K562 (cell line): Measurements from ENCODE around the gene SLMAP. TPM values are rescaled to one million over a fixed set of nuclear protein-coding genes. Genes with fewer than 3 reads are reported as not detected.

ENCODE experiments used
- ATAC-seq: fragments of 200-7000 bp; cut with Tn5 transposase; 3 replicates; pipeline ENCODE4 v1.9.1; 2020; ENCODE audit warnings: moderate library complexity
- BruUV-seq: library from RNA; stranded (reverse); fragments of 400-500 nt; replicated peaks from 2 replicates; lab custom pipeline; 2021; lab: Mats Ljungman, UMichigan
- CTCF ChIA-PET: fragments of 300-600 bp; formaldehyde crosslinking; extraction: SDS; loops from one replicate; lab custom pipeline; 2021; ENCODE audit warnings: low intra/inter-chr PET ratio; lab: Yijun Ruan, JAX
- POLR2A ChIA-PET: fragments of 300-600, 350-650 bp; sonication (Branson Sonifier 250); formaldehyde crosslinking; extraction: SDS; loops from one replicate; lab custom pipeline; 2021; ENCODE audit warnings: antibody characterized with exemption, inconsistent platforms; lab: Yijun Ruan, JAX
- DNase-seq, 4 experiments: peaks; one replicate each; pipeline versions ENCODE4 v3.0.0 to v3.0.0-alpha.2; 2011 to 2018; ENCODE audit warnings: low spot score in 3 of 4, mixed read lengths in 3 of 4; ENCODE audit errors: extremely low read depth in 1 of 4
- FAIRE-seq: peaks from 2 replicates; lab custom pipeline; 2011; peaks lifted over from hg19 to GRCh38; lab: Jason Lieb, UNC
- H2AFZ ChIP-seq: 2 replicates; pipeline ENCODE4 v1.6.0; 2011; ENCODE audit warnings: low read depth, low read length, control low read depth, inconsistent platforms
- H3K27ac ChIP-seq: fragments of 200-600 bp; 3 replicates; pipeline ENCODE4 v1.8.0; 2011; ENCODE audit warnings: low read depth, mild to moderate bottlenecking, control low read depth, inconsistent platforms, low read length, moderate library complexity, mixed read lengths; ENCODE audit errors: extremely low read depth
- H3K27me3 ChIP-seq, 2 experiments: fragments of 300-600 bp in 1 of 2; 2 replicates in 1 of 2; 3 replicates in 1 of 2; pipeline versions ENCODE4 v1.6.0 to v1.8.0; 2011; ENCODE audit warnings: inconsistent platforms in 2 of 2, low read length in 2 of 2, mild to moderate bottlenecking in 1 of 2, mixed read lengths in 1 of 2, moderate library complexity in 1 of 2; ENCODE audit not compliant: control insufficient read depth in 2 of 2, insufficient read depth in 2 of 2
- H3K36me3 ChIP-seq: fragments of 300-600 bp; 3 replicates; pipeline ENCODE4 v1.8.0; 2011; ENCODE audit warnings: mild to moderate bottlenecking, low read length, inconsistent platforms; ENCODE audit not compliant: control insufficient read depth, insufficient read depth
- H3K4me1 ChIP-seq, 2 experiments: fragments of 200-600 bp in 1 of 2; replicated peaks in 1 of 2; 2 replicates in 1 of 2; 3 replicates in 1 of 2; pipeline versions ENCODE4 v1.5.1 to v1.8.0; 2011; ENCODE audit warnings: inconsistent platforms in 2 of 2, low read length in 2 of 2, mild to moderate bottlenecking in 1 of 2, mixed read lengths in 1 of 2, moderate library complexity in 1 of 2; ENCODE audit not compliant: control insufficient read depth in 2 of 2, insufficient read depth in 2 of 2
- H3K4me2 ChIP-seq: 2 replicates; pipeline ENCODE4 v1.6.1; 2011; ENCODE audit warnings: low read length, control low read depth, inconsistent platforms, mixed read lengths; ENCODE audit not compliant: insufficient read depth
- H3K4me3 ChIP-seq: fragments of 200-600 bp; sonication (generic), shearing (Covaris generic); 2 replicates; pipeline ENCODE4 v1.5.1; 2016; ENCODE audit warnings: control low read depth, inconsistent platforms
- H3K79me2 ChIP-seq: fragments of 200-600 bp; 3 replicates; pipeline ENCODE4 v1.8.0; 2011; ENCODE audit warnings: low read length, inconsistent platforms; ENCODE audit not compliant: control insufficient read depth, insufficient read depth
- H3K9ac ChIP-seq, 2 experiments: 2 replicates each; pipeline versions ENCODE4 v1.6.0 to v1.6.1; 2011; ENCODE audit warnings: low read depth in 2 of 2, low read length in 2 of 2, control low read depth in 1 of 2, inconsistent platforms in 1 of 2, mild to moderate bottlenecking in 1 of 2, mixed read lengths in 1 of 2; ENCODE audit not compliant: insufficient read depth in 1 of 2
- H3K9me1 ChIP-seq: one replicate; pipeline ENCODE4 v1.6.0; 2011; ENCODE audit warnings: inconsistent platforms, mild to moderate bottlenecking, low read length, moderate library complexity; ENCODE audit not compliant: control insufficient read depth, insufficient read depth
- H3K9me3 ChIP-seq: replicated peaks from 2 replicates; pipeline ENCODE4 v1.5.1; 2011; ENCODE audit warnings: low read depth, low read length, inconsistent platforms; ENCODE audit not compliant: control insufficient read depth, insufficient read depth
- H4K20me1 ChIP-seq: replicated peaks from 2 replicates; pipeline ENCODE4 v1.6.1; 2011; ENCODE audit warnings: low read length, inconsistent platforms, mixed read lengths; ENCODE audit not compliant: control insufficient read depth, insufficient read depth
- CBX8 ChIP-seq: fragments of 200-600 bp; sonication (generic); IDR thresholded peaks from 2 replicates; pipeline ENCODE4 v1.6.1; 2012; ENCODE audit warnings: borderline replicate concordance, mixed run types, low read depth, mild to moderate bottlenecking, moderate library complexity, mixed read lengths, low read length, control low read depth, inconsistent platforms; ENCODE audit not compliant: poor library complexity, severe bottlenecking; ENCODE audit errors: extremely low read depth
- CTBP1 ChIP-seq: fragments of 450-650 bp; IDR thresholded peaks from 2 replicates; pipeline ENCODE4 v1.6.1; 2016; ENCODE audit warnings: borderline replicate concordance
- ELK3 ChIP-seq: fragments of 450-650 bp; formaldehyde crosslinking; IDR thresholded peaks from 2 replicates; pipeline ENCODE4 v1.4.0; 2020; ENCODE audit warnings: mild to moderate bottlenecking
- ETV5 ChIP-seq: sonication (generic); formaldehyde crosslinking; IDR thresholded peaks from 2 replicates; pipeline ENCODE4 v1.4.0; 2020; ENCODE audit warnings: low read depth, mild to moderate bottlenecking, missing genetic modification reagents
- GATAD2A ChIP-seq: fragments of 450-650 bp; IDR thresholded peaks from 2 replicates; pipeline ENCODE4 v1.6.1; 2017
- MYC ChIP-seq, 2 experiments: fragments of 250-450 bp in 1 of 2; sonication (Bioruptor Pico) in 1 of 2; IDR thresholded peaks; 2 replicates each; pipeline versions ENCODE4 v1.5.1 to v1.6.1; 2012 to 2021; ENCODE audit warnings: low read depth in 2 of 2, borderline replicate concordance in 1 of 2, improper control_type of control experiment in 1 of 2, low read length in 1 of 2, mild to moderate bottlenecking in 1 of 2, moderate library complexity in 1 of 2
- MYNN ChIP-seq, 2 experiments: sonication (generic); formaldehyde crosslinking in 1 of 2; IDR thresholded peaks; 2 replicates each; pipeline versions ENCODE4 v1.5.0 to v1.6.1; 2016 to 2020; ENCODE audit warnings: antibody characterized with exemption in 1 of 2, missing genetic modification reagents in 1 of 2
- POLR2A ChIP-seq: fragments of 450-650 bp; conservative IDR thresholded peaks from 2 replicates; pipeline ENCODE4 v1.6.1; 2016
- SIN3B ChIP-seq: fragments of 450-650 bp; IDR thresholded peaks from 2 replicates; pipeline ENCODE4 v1.6.1; 2017; ENCODE audit warnings: low read depth, mild to moderate bottlenecking, moderate library complexity
- SMAD1 ChIP-seq: fragments of 150-350 bp; IDR thresholded peaks from 2 replicates; pipeline ENCODE4 v1.6.1; 2014; ENCODE audit warnings: low read length, low read depth; ENCODE audit not compliant: partially characterized antibody
- SRF ChIP-seq, 2 experiments: fragments of 250-450, 450-650 bp in 1 of 2; sonication (Bioruptor Pico) in 1 of 2; sonication (generic) in 1 of 2; formaldehyde crosslinking; IDR thresholded peaks; 2 replicates each; pipeline versions ENCODE4 v1.5.0 to v1.5.1; 2020 to 2022; ENCODE audit warnings: mild to moderate bottlenecking in 1 of 2, missing genetic modification reagents in 1 of 2
- TCF7 ChIP-seq: sonication (generic); IDR thresholded peaks from 2 replicates; pipeline ENCODE4 v1.6.1; 2016; ENCODE audit warnings: antibody characterized with exemption, borderline replicate concordance
- ZBTB17 ChIP-seq: fragments of 450-650 bp; formaldehyde crosslinking; IDR thresholded peaks from 2 replicates; pipeline ENCODE4 v1.4.0; 2020; ENCODE audit warnings: mild to moderate bottlenecking
- ZNF436 ChIP-seq: fragments of 250-450, 450-650 bp; sonication (Bioruptor Pico); formaldehyde crosslinking; IDR thresholded peaks from 2 replicates; pipeline ENCODE4 v1.7.0; 2020; ENCODE audit warnings: mild to moderate bottlenecking
- ZNF589 ChIP-seq: fragments of 200-800 bp; sonication (Bioruptor generic); IDR thresholded peaks from 2 replicates; pipeline ENCODE4 v1.6.1; 2016; ENCODE audit warnings: low read depth, missing genetic modification characterization, missing compliant biosample characterization
- ZNF644 ChIP-seq: fragments of 200-800 bp; sonication (Bioruptor generic); IDR thresholded peaks from 2 replicates; pipeline ENCODE4 v1.6.1; 2016; ENCODE audit warnings: low read depth, missing genetic modification characterization, missing compliant biosample characterization
- ZNF655 ChIP-seq: fragments of 250-450 bp; sonication (Bioruptor Pico); IDR thresholded peaks from 2 replicates; pipeline ENCODE4 v1.5.0; 2021
- ZSCAN29 ChIP-seq: fragments of 450-650 bp; IDR thresholded peaks from 2 replicates; pipeline ENCODE4 v1.6.1; 2017
- WGBS: fragments of 100-300 bp; shearing (Covaris generic); methylation state at CpG from one replicate; pipeline ENCODE4 v1.1.6; 2016; ENCODE audit warnings: low coverage, mixed read lengths; ENCODE audit not compliant: insufficient coverage; ENCODE audit errors: missing lambda C conversion rate; 5-methylcytosine and 5-hydroxymethylcytosine counted together
- in situ Hi-C: fragments of 300-500 bp; cut with MboI; formaldehyde crosslinking; loops from 4 replicates; pipeline ENCODE4 v1.15.0; 2018; ENCODE audit warnings: inconsistent platforms, mixed read lengths
- intact Hi-C: fragments of 100-400 bp; cut with micrococcal nuclease; formaldehyde crosslinking; loops from 2 replicates; pipeline ENCODE4 v1.14.2; 2022
- polyA plus RNA-seq, 8 experiments: library from polyadenylated mRNA; depleted of rRNA in 4 of 8; stranded (reverse) in 5 of 8; unstranded in 3 of 8; fragments of >200 nt; fragmentation: Nextera tagmentation in 2 of 8; fragmentation: Illumina TruSeq in 1 of 8; extraction: Ambion mirVana in 2 of 8; extraction: Trizol in 1 of 8; gene quantifications; 2 replicates each; pipeline versions ENCODE4 v1.2.1 to v1.2.3, GENCODE V29; 2011 to 2014; ENCODE audit warnings: inconsistent platforms in 1 of 8, missing spikeins in 1 of 8
- total RNA-seq, 7 experiments: library from RNA; depleted of rRNA in 6 of 7; stranded (reverse); fragments of >200 nt in 6 of 7; fragmentation: Illumina TruSeq in 2 of 7; extraction: Trizol in 2 of 7; gene quantifications; 2 replicates each; pipeline versions ENCODE4 v1.2.1 to v1.2.3, GENCODE V29; 2011 to 2021; ENCODE audit warnings: low replicate concordance in 1 of 7

The SLMAP gene
- total and polyA plus RNA-seq, 9 of the 15 experiments (the other 6 are each of a cell fraction or from before 2014, with no cell fraction given): 12.1 to 50.7 (median 28.3) TPM

- TF ChIP-seq CBX8 (no peak), ZNF589 (CRISPR knock-in tag) (peak; percentile 60; the same call in 1 of the 2 replicates), POLR2A (0 out of 2 replicates have a peak, but pooled peaks have one; percentile 21), GATAD2A (no peak), ZBTB17 (CRISPR knock-in tag) (peak; percentile 55; the same call in 1 of the 2 replicates), ZNF436 (no peak)
Measured at GRCh38 chr3:57951066-57951882, 195.2 kb downstream of the SLMAP start (continued).

- POLR2A ChIA-PET: interaction anchor here (0.6 to 1.9 kb wide), 7 partner anchors 10 to 119 kb away, joined by 3 to 5 read pairs (median 3); no protein-coding TSS in a partner anchor
- peak; percentile 13 to 48 (median 22) for DNase-seq
- no peaks in the 10 kb centered on the region for H4K20me1 ChIP-seq
- H3K4me2 ChIP-seq: no peak overlapping the region
- H3K9me3 ChIP-seq: no peaks in the 10 kb centered on the region
- H3K79me2 ChIP-seq: no peaks in the 10 kb centered on the region
- H2AFZ ChIP-seq: peak overlapping the region; percentile 87
- BruUV-seq: no TSS peak
- H3K27ac ChIP-seq: peak overlapping the region; percentile 84; the same call in 2 of the 3 replicates
- in situ Hi-C loops (no loop called here), intact Hi-C loops (no loop called here)
- CTCF ChIA-PET: no interaction called here
- H3K27me3 ChIP-seq: no peaks in the 10 kb centered on the region
- H3K4me3 ChIP-seq: no peak overlapping the region
- H3K9me1 ChIP-seq: no peaks in the 10 kb centered on the region
- ATAC-seq: peak; percentile 81
- H3K9ac ChIP-seq: no peak overlapping the region
- FAIRE-seq: peak; percentile 42
- H3K4me1 ChIP-seq: peaks cover 12 to 19% of the 10 kb centered on the region in 2 experiments; a peak in 4 of 5 replicates
- no peaks in the 10 kb centered on the region for H3K36me3 ChIP-seq
- 59% methylated on average over 4 of the region's 4 CpGs for WGBS
- TF ChIP-seq ELK3 (CRISPR knock-in tag) (no peak), ZNF644 (tag) (0 out of 2 replicates have a peak, but pooled peaks have one; percentile 26), TCF7 (no peak), CTBP1 (0 out of 2 replicates have a peak, but pooled peaks have one; percentile 10), SRF (CRISPR knock-in tag; IDR thresholded peaks at IDR 0.05) (peak in 1 of 2 experiments; percentile 96; a peak in 2 of 4 replicates), ZNF655 (no peak), ZSCAN29 (no peak), MYNN (IDR thresholded peaks at IDR 0.05) (no peak), MYNN (CRISPR knock-in tag; IDR thresholded peaks at IDR 0.05) (no peak), MYC (IDR thresholded peaks at IDR 0.05; ENCODE audit: low read depth, low read length) (peak; percentile 32; the same call in 1 of the 2 replicates), MYC (CRISPR knock-in tag; IDR thresholded peaks at IDR 0.05; ENCODE audit: borderline replicate concordance, low read depth) (no peak), SMAD1 (no peak), ETV5 (CRISPR knock-in tag) (no peak), SIN3B (no peak)
Measured at GRCh38 chr3:57952208-57952631, 196.1 kb downstream of the SLMAP start.
